CD14-positive monocyte (primary cell): ENCODE results near the gene NXPE1. TPM values are rescaled to one million over a fixed set of nuclear protein-coding genes. Genes with fewer than 3 reads are reported as not detected.

Experiments used
- DNase-seq, 3 donors: peaks; one replicate each; pipeline ENCODE4 v3.0.0-alpha.2; 2011 to 2022
- H2AFZ ChIP-seq: 2 replicates; pipeline ENCODE4 v1.6.0; 2012; ENCODE audit warnings: mild to moderate bottlenecking, low read depth, low read length, inconsistent platforms; ENCODE audit not compliant: insufficient read depth, poor library complexity, severe bottlenecking
- H3K27ac ChIP-seq, 2 donors: 1 replicate in 1 of 2; 2 replicates in 1 of 2; pipeline ENCODE4 v1.5.1; 2012 to 2013; ENCODE audit warnings: low read length in 2 of 2, control low read depth in 1 of 2, inconsistent platforms in 1 of 2, low read depth in 1 of 2, mild to moderate bottlenecking in 1 of 2
- H3K27me3 ChIP-seq, 2 donors: one replicate each; pipeline versions ENCODE4 v1.6.0 to v1.6.1; 2011 to 2013; ENCODE audit warnings: low read length in 2 of 2; ENCODE audit not compliant: control insufficient read depth in 2 of 2, insufficient read depth in 2 of 2
- H3K36me3 ChIP-seq, 2 donors: replicated peaks in 1 of 2; 1 replicate in 1 of 2; 2 replicates in 1 of 2; pipeline versions ENCODE4 v1.5.1 to v1.6.1; 2012 to 2013; ENCODE audit warnings: low read length in 2 of 2, control low read depth in 1 of 2, inconsistent platforms in 1 of 2, mild to moderate bottlenecking in 1 of 2; ENCODE audit not compliant: insufficient read depth in 2 of 2, control insufficient read depth in 1 of 2
- H3K4me1 ChIP-seq, 2 donors: 1 replicate in 1 of 2; 2 replicates in 1 of 2; pipeline versions ENCODE4 v1.5.1 to v1.6.1; 2012 to 2013; ENCODE audit warnings: low read length in 2 of 2, control low read depth in 1 of 2, inconsistent platforms in 1 of 2, mild to moderate bottlenecking in 1 of 2, moderate library complexity in 1 of 2; ENCODE audit not compliant: insufficient read depth in 2 of 2, control insufficient read depth in 1 of 2
- H3K4me2 ChIP-seq: replicated peaks from 2 replicates; pipeline ENCODE3; 2012; ENCODE audit warnings: low read length, moderate library complexity, mild to moderate bottlenecking; ENCODE audit not compliant: poor library complexity, severe bottlenecking; ENCODE audit errors: extremely low read depth
- H3K4me3 ChIP-seq, 3 experiments: fragments of 200-600 bp in 1 of 3; sonication (generic) in 1 of 3; replicated peaks in 1 of 3; 1 replicate in 2 of 3; 2 replicates in 1 of 3; pipeline ENCODE4 v1.5.1; 2011 to 2013; ENCODE audit warnings: low read length in 3 of 3, mild to moderate bottlenecking in 3 of 3, control low read depth in 2 of 3, low read depth in 2 of 3, inconsistent platforms in 1 of 3, moderate library complexity in 1 of 3
- H3K79me2 ChIP-seq: 2 replicates; pipeline ENCODE4 v1.6.0; 2012; ENCODE audit warnings: mild to moderate bottlenecking, control low read depth, inconsistent platforms, low read length, moderate library complexity; ENCODE audit not compliant: insufficient read depth
- H3K9ac ChIP-seq: 2 replicates; pipeline ENCODE4 v1.6.0; 2017; ENCODE audit warnings: low read length, mild to moderate bottlenecking; ENCODE audit not compliant: insufficient read depth, poor library complexity, severe bottlenecking
- H3K9me3 ChIP-seq, 2 donors: replicated peaks in 1 of 2; 1 replicate in 1 of 2; 2 replicates in 1 of 2; pipeline versions ENCODE4 v1.5.1 to v1.6.1; 2012 to 2013; ENCODE audit warnings: low read length in 2 of 2, control low read depth in 1 of 2; ENCODE audit not compliant: control insufficient read depth in 1 of 2, insufficient read depth in 1 of 2
- H4K20me1 ChIP-seq: 2 replicates; pipeline ENCODE4 v1.6.0; 2012; ENCODE audit warnings: mild to moderate bottlenecking, low read length, control low read depth, moderate library complexity; ENCODE audit not compliant: insufficient read depth
- H3K27ac Mint-ChIP-seq, 7 donors: one replicate each; pipeline ENCODE4 v1.8.0; 2020; ENCODE audit warnings: mild to moderate bottlenecking in 7 of 7, mixed read lengths in 7 of 7, moderate library complexity in 6 of 7, inconsistent platforms in 2 of 7
- H3K27me3 Mint-ChIP-seq, 3 donors: one replicate each; pipeline ENCODE4 v1.8.0; 2021 to 2022; ENCODE audit warnings: low read depth in 3 of 3, mild to moderate bottlenecking in 3 of 3, mixed read lengths in 3 of 3, moderate library complexity in 3 of 3, inconsistent platforms in 1 of 3
- H3K36me3 Mint-ChIP-seq, 2 donors: one replicate each; pipeline ENCODE4 v1.8.0; 2020; ENCODE audit warnings: mixed read lengths in 2 of 2, inconsistent platforms in 1 of 2, mild to moderate bottlenecking in 1 of 2
- H3K4me1 Mint-ChIP-seq: one replicate; pipeline ENCODE4 v1.8.0; 2020; ENCODE audit warnings: mild to moderate bottlenecking, mixed read lengths
- H3K4me3 Mint-ChIP-seq, 2 donors: one replicate each; pipeline ENCODE4 v1.8.0; 2020; ENCODE audit warnings: mild to moderate bottlenecking in 2 of 2, mixed read lengths in 2 of 2, moderate library complexity in 1 of 2
- H3K9me3 Mint-ChIP-seq, 7 donors: one replicate each; pipeline ENCODE4 v1.8.0; 2020 to 2022; ENCODE audit warnings: mixed read lengths in 7 of 7, mild to moderate bottlenecking in 6 of 7, moderate library complexity in 6 of 7, inconsistent platforms in 2 of 7
- CTCF ChIP-seq: fragments of 200-600 bp; IDR thresholded peaks from one replicate; pipeline ENCODE4 v1.8.0; 2022; ENCODE audit warnings: antibody characterized with exemption, mild to moderate bottlenecking
- WGBS: methylation state at CpG from one replicate; pipeline ENCODE4 v1.1.5; 2013; ENCODE audit warnings: missing lambda C conversion rate; ENCODE audit not compliant: insufficient coverage; 5-methylcytosine and 5-hydroxymethylcytosine counted together
- intact Hi-C, 2 donors: fragments of 100-400 bp; cut with micrococcal nuclease; formaldehyde crosslinking; loops; one replicate each; pipeline versions ENCODE4 v1.15.0 to v1.15.1; 2023
- polyA plus RNA-seq, 3 donors: library from polyadenylated mRNA; depleted of rRNA in 1 of 3; unstranded in 2 of 3; stranded (reverse) in 1 of 3; fragments of 300-500 nt in 2 of 3; fragments of >200 nt in 1 of 3; fragmentation: Illumina TruSeq in 2 of 3; gene quantifications; 1 replicate in 2 of 3; 2 replicates in 1 of 3; pipeline ENCODE4 v1.2.3, GENCODE V29; 2012 to 2021

NXPE1 gene
- polyA plus RNA-seq, 3 donors, result not detected

GRCh38 chr11:114606003-114606801, 46.5 kb upstream of the NXPE1 start:
- Mint-ChIP-seq H3K27ac (no peak overlapping the region), H3K4me1 (no peaks in the 10 kb centered on the region), H3K4me3 (no peak overlapping the region), H3K27me3 (no peaks in the 10 kb centered on the region), H3K36me3 (no peaks in the 10 kb centered on the region), H3K9me3 (peaks cover 0 to 19% (median 8%) of the 10 kb centered on the region in 7 donors)
- H3K79me2 ChIP-seq, result no peaks in the 10 kb centered on the region
- H3K4me3 ChIP-seq, result no peak overlapping the region
- H3K4me2 ChIP-seq, result no peak overlapping the region
- intact Hi-C loops, result no loop called here
- H3K4me1 ChIP-seq, result no peaks in the 10 kb centered on the region
- 93% methylated on average over 9 of the region's 9 CpGs for WGBS
- H2AFZ ChIP-seq, result no peak overlapping the region
- no peak overlapping the region for H3K9ac ChIP-seq
- no peak overlapping the region for H3K27ac ChIP-seq
- peaks cover 0 to 72% of the 10 kb centered on the region in 2 donors for H3K9me3 ChIP-seq
- no peaks in the 10 kb centered on the region for H3K27me3 ChIP-seq
- no peak for DNase-seq
- no peaks in the 10 kb centered on the region for H3K36me3 ChIP-seq
- H4K20me1 ChIP-seq, result no peaks in the 10 kb centered on the region
- TF ChIP-seq CTCF, result no peak

DNA sequence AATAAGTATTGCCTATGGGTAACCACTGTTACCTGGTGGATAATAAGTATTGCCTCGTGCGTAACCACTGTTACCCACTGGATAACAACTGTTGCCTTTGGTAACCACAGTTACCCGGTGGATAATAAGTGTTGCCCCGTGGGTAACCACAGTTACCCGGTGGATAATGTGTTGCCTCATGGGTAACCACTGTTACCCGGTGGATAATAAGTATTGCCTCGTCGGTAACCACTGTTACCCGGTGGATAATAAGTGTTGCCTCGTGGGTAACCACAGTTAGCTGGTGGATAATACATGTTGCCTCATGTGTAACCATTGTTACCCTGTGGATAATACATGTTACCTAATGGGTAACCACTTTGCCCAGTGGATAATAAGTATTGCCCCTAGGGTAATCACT, 45.7 kb upstream of the NXPE1 start:
- Mint-ChIP-seq H3K36me3 (no peaks in the 10 kb centered on the region), H3K4me1 (no peaks in the 10 kb centered on the region), H3K27me3 (no peaks in the 10 kb centered on the region), H3K9me3 (peaks cover 0 to 16% (median 5%) of the 10 kb centered on the region in 7 donors), H3K27ac (no peak overlapping the region), H3K4me3 (no peak overlapping the region)
- WGBS, result 96% methylated on average over 7 of the region's 10 CpGs
- Histone ChIP-seq H3K36me3 (no peaks in the 10 kb centered on the region), H3K9me3 (peaks cover 0 to 64% of the 10 kb centered on the region in 2 donors), H4K20me1 (no peaks in the 10 kb centered on the region), H3K4me1 (no peaks in the 10 kb centered on the region), H3K4me3 (no peak overlapping the region), H2AFZ (no peak overlapping the region), H3K27ac (no peak overlapping the region), H3K9ac (no peak overlapping the region), H3K4me2 (no peak overlapping the region), H3K79me2 (no peaks in the 10 kb centered on the region), H3K27me3 (no peaks in the 10 kb centered on the region)
- TF ChIP-seq CTCF, result no peak
- DNase-seq, result no peak
- intact Hi-C loops, result no loop called here
